Thyroid gland (tissue), 4 donors: ENCODE results near the gene HHIPL1.

Experiments used
- CTCF ChIP-seq, 6 experiments: fragments of 200-600 bp in 3 of 6; fragments of 450-650 bp in 3 of 6; sonication (generic) in 3 of 6; IDR thresholded peaks; one replicate each; pipeline ENCODE4 v1.5.1; 2016 to 2019; ENCODE audit warnings: antibody characterized with exemption in 6 of 6, mild to moderate bottlenecking in 2 of 6, inconsistent platforms in 1 of 6, moderate library complexity in 1 of 6
- POLR2A ChIP-seq, 2 donors: fragments of 450-650 bp; IDR thresholded peaks; one replicate each; pipeline ENCODE4 v1.6.1; 2017; ENCODE audit warnings: antibody characterized with exemption in 2 of 2, mild to moderate bottlenecking in 2 of 2, moderate library complexity in 1 of 2

GRCh38 chr14:99598774-99599173 is 46.2 kb upstream of the HHIPL1 start:
- TF ChIP-seq CTCF (IDR thresholded peaks at IDR 0.05) (no peak), POLR2A (IDR thresholded peaks at IDR 0.05) (no peak)
